Measurements from ENCODE around the gene FTSJ1. TPM values are rescaled to one million over a fixed set of nuclear protein-coding genes. Genes with fewer than 3 reads are reported as not detected.

Gene FTSJ1
- total and polyA plus RNA-seq, 2 of the 8 experiments (the other 6 are each of a cell fraction or from before 2014, with no cell fraction given): 62.4 to 80.4 TPM

- Histone ChIP-seq H3K23me2 (ENCODE audit: low read depth, low read length) (no peaks in the 10 kb centered on the region; the same call in 1 of the 2 replicates), H3K18ac (ENCODE audit: extremely low read depth, low read length) (no peak overlapping the region), H4K20me1 (replicated peaks in 1 of 2; ENCODE audit: control insufficient read depth in 1 of 2, insufficient read depth in 2 of 2, low read length in 2 of 2) (no peaks in the 10 kb centered on the region), H3K4ac (replicated peaks; ENCODE audit: insufficient read length, low read depth, low read length) (no peak overlapping the region), H2BK12ac (ENCODE audit: low read depth, low read length) (no peak overlapping the region), H2BK15ac (ENCODE audit: low read length) (no peak overlapping the region), H3K4me1 (replicated peaks in 1 of 4; ENCODE audit: control insufficient read depth in 3 of 4, insufficient read depth in 4 of 4, low read length in 3 of 4) (no peaks in the 10 kb centered on the region), H3K56ac (replicated peaks; ENCODE audit: insufficient read length, low read depth, low read length) (no peak overlapping the region), H3K27me3 (replicated peaks in 1 of 4; ENCODE audit: control insufficient read depth in 3 of 4, extremely low read depth in 1 of 4, insufficient read depth in 3 of 4, low read length in 3 of 4) (no peaks in the 10 kb centered on the region; a peak in 1 of 7 replicates), H2BK5ac (ENCODE audit: low read depth, low read length) (no peak overlapping the region), H2BK20ac (ENCODE audit: low read length) (no peak overlapping the region), H2BK120ac (replicated peaks; ENCODE audit: low read depth, low read length) (no peak overlapping the region), H3K4me3 (ENCODE audit: extremely low read depth in 1 of 4, insufficient read depth in 2 of 4, low read depth in 3 of 4, low read length in 4 of 4) (no peak overlapping the region), H3K36me3 (ENCODE audit: control insufficient read depth in 2 of 4, insufficient read depth in 4 of 4, low read length in 3 of 4) (peaks cover 0 to 2% (median 0%) of the 10 kb centered on the region in 4 experiments; a peak in 3 of 8 replicates), H3K79me1 (ENCODE audit: low read depth, low read length) (no peaks in the 10 kb centered on the region), H3K23ac (ENCODE audit: insufficient read length) (no peak overlapping the region), H2AK5ac (ENCODE audit: low read depth, low read length) (no peak overlapping the region), H3K27ac (ENCODE audit: low read depth, low read length) (no peak overlapping the region), H3K14ac (ENCODE audit: insufficient read length) (no peak overlapping the region), H2AFZ (ENCODE audit: low read length) (no peak overlapping the region), H3K9ac (replicated peaks in 1 of 4; ENCODE audit: extremely low read depth in 1 of 4, low read depth in 3 of 4, low read length in 3 of 4) (no peak overlapping the region), H3K79me2 (ENCODE audit: control insufficient read depth in 1 of 2, insufficient read depth in 2 of 2, low read length in 2 of 2) (no peaks in the 10 kb centered on the region), H3K4me2 (ENCODE audit: insufficient read depth in 1 of 2, low read depth in 2 of 2, low read length in 2 of 2) (no peak overlapping the region), H3K9me3 (ENCODE audit: insufficient read depth in 2 of 2, low read depth in 1 of 2, low read length in 1 of 2) (no peaks in the 10 kb centered on the region), H4K8ac (ENCODE audit: extremely low read depth, insufficient read depth, low read length) (no peak overlapping the region), H4K91ac (replicated peaks; ENCODE audit: insufficient read length, low read length) (no peak overlapping the region), H4K5ac (ENCODE audit: insufficient read length, low read depth, low read length) (no peak overlapping the region)
- DNase-seq (ENCODE audit: low read depth in 1 of 2, low spot score in 2 of 2) (no peak), FAIRE-seq (no peak)
- TF ChIP-seq JUN (IDR thresholded peaks at IDR 0.05; ENCODE audit: low read depth, low read length): no peak
- no peak for TF ChIP-seq FOSL1 (IDR thresholded peaks at IDR 0.05; ENCODE audit: insufficient read depth, low read depth, low read length)
- TF ChIP-seq EGR1 (IDR thresholded peaks at IDR 0.05; ENCODE audit: borderline replicate concordance, low read depth, low read length): no peak
- TF ChIP-seq SRF (IDR thresholded peaks at IDR 0.05; ENCODE audit: low read depth, low read length): no peak
- TF ChIP-seq TAF1 (IDR thresholded peaks at IDR 0.05; ENCODE audit: low read depth, low read length): no peak
- no peak for TF ChIP-seq SP2 (IDR thresholded peaks at IDR 0.05; ENCODE audit: low read length)
- no peak for TF ChIP-seq KDM4A (IDR thresholded peaks at IDR 0.05; ENCODE audit: low read depth, low read length, severe bottlenecking)
- no peak for TF ChIP-seq PHF8 (conservative IDR thresholded peaks at IDR 0.05; ENCODE audit: low read depth, low read length)
- 93% methylated on average over 6 of the region's 9 CpGs; no CpG with 5 or more reads in 1 of the 2 experiments for WGBS, 2 experiments (ENCODE audit: extremely low coverage in 1 of 2, insufficient coverage in 1 of 2, insufficient read length in 1 of 2, insufficient replicate concordance in 2 of 2, low coverage in 1 of 2, low lambda C conversion rate in 2 of 2, missing lambda C conversion rate in 1 of 2)
- ChIA-PET POLR2A (ENCODE audit: partially characterized antibody) (no interaction called here), CTCF (ENCODE audit: partially characterized antibody) (no interaction called here)
Measured at GRCh38 chrX:48514868-48515460, 39.0 kb downstream of the FTSJ1 start.

All from H1 (cell line).